Right lobe of liver (tissue), 4 donors: ENCODE data around the gene ADGRD2.

ENCODE experiments used
- POLR2A ChIP-seq: fragments of 450-650 bp; IDR thresholded peaks from one replicate; pipeline ENCODE4 v1.6.1; 2017; ENCODE audit warnings: antibody characterized with exemption, mild to moderate bottlenecking
- TF ChIP-seq, protein P1 (sequence below), 4 donors: fragments of 200-600 bp in 3 of 4; fragments of 450-650 bp in 1 of 4; IDR thresholded peaks; one replicate each; pipeline versions ENCODE4 v1.5.1 to v1.8.0; 2016 to 2022; ENCODE audit warnings: antibody characterized with exemption in 4 of 4, mild to moderate bottlenecking in 2 of 4
- donor health status: DM: no; HTN: no; CAD: no.
- donor health status: DM: no; HTN: no; CAD: no.
- donor health status: DM: no; HTN: yes; CAD: no.

DNA sequence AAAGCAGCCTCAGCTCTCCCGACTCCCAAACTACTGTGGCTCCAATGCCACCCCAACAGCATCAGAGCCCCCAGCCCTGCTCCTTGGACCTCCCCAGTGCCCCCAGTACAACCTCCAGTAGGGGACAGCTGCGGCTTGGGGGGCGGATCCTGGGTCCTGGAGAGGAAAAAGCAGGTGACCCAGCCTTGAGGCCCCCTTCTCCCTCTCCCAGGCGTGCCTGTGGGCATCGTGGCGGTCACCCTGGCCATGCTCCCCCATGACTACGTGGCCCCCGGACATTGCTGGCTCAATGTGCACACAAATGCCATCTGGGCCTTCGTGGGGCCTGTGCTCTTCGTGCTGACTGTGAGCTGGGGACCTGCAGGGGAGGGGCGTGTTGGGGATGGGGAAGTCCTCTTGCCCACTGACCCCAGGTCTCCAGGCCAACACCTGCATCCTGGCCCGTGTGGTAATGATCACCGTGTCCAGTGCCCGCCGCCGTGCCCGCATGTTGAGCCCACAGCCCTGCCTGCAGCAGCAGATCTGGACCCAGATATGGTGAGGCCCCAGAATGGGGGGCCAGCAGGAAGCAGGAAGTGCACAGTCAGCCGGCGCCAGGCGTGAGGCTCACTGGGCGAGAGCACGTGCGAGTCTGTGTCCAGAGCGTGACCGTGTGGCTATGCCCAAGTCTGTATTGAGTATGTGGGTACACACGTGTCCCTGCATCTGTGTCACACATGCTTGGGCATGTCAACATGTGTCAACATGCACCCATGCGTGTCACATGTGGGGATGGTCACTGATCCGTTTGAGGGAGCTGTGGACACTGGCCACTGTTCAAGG is 19.0 kb downstream of the ADGRD2 start:
- TF ChIP-seq, protein P1, sequence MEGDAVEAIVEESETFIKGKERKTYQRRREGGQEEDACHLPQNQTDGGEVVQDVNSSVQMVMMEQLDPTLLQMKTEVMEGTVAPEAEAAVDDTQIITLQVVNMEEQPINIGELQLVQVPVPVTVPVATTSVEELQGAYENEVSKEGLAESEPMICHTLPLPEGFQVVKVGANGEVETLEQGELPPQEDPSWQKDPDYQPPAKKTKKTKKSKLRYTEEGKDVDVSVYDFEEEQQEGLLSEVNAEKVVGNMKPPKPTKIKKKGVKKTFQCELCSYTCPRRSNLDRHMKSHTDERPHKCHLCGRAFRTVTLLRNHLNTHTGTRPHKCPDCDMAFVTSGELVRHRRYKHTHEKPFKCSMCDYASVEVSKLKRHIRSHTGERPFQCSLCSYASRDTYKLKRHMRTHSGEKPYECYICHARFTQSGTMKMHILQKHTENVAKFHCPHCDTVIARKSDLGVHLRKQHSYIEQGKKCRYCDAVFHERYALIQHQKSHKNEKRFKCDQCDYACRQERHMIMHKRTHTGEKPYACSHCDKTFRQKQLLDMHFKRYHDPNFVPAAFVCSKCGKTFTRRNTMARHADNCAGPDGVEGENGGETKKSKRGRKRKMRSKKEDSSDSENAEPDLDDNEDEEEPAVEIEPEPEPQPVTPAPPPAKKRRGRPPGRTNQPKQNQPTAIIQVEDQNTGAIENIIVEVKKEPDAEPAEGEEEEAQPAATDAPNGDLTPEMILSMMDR (IDR thresholded peaks at IDR 0.05), result no peak
- TF ChIP-seq POLR2A, result no peak
